GM12865 (cell line): Measurements from ENCODE around the gene PTH2.

Source experiments
- DNase-seq: peaks from one replicate; pipeline ENCODE4 v3.0.0; 2010; ENCODE audit warnings: low read depth
- H3K4me3 ChIP-seq: 2 replicates; pipeline ENCODE4 v1.5.1; 2011; ENCODE audit warnings: mild to moderate bottlenecking, low read depth, low read length, control low read depth
- CTCF ChIP-seq: IDR thresholded peaks from 2 replicates; pipeline ENCODE4 v1.5.1; 2011; ENCODE audit warnings: low read length, control low read depth, low read depth, inconsistent platforms; ENCODE audit not compliant: insufficient read depth; ENCODE audit errors: missing control alignments

PTH2 gene

GRCh38 chr19:49456326-49456725 lies 33.1 kb upstream of the PTH2 start:
- no peak for TF ChIP-seq CTCF
- DNase-seq = no peak

GRCh38 chr19:49455773-49456172 lies 32.5 kb upstream of the PTH2 start:
- no peak for TF ChIP-seq CTCF
- no peak for DNase-seq
- no peak overlapping the region for H3K4me3 ChIP-seq

More at GRCh38 chr19:49456326-49456725, 33.1 kb upstream of the PTH2 start:
- no peak overlapping the region for H3K4me3 ChIP-seq

DNA sequence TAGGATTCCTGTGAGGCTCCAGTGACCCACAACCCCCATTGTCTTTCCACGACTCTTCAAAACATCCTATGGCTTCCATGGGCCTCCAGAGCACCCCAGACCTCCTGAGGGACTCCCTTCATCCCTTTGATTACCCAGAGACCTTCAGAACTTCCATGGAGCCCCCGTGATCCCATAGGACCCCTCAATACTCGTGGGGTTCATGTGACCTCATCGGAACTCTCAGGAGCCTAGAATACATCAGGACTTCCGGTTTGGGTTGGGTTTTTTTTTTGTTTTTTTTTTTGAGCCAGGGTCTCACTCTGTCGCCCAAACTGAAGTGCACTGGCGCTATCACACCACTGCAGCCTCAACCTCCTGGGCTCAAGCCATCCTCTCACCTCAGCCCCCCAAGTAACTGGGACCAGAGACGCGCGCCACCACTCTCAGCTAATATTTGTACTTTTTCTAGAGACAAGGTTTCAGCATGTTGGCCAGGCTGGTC lies 30.6 kb upstream of the PTH2 start:
- peak; percentile 78 for DNase-seq
- H3K4me3 ChIP-seq = peak overlapping the region; percentile 94
- no peak for TF ChIP-seq CTCF

DNA sequence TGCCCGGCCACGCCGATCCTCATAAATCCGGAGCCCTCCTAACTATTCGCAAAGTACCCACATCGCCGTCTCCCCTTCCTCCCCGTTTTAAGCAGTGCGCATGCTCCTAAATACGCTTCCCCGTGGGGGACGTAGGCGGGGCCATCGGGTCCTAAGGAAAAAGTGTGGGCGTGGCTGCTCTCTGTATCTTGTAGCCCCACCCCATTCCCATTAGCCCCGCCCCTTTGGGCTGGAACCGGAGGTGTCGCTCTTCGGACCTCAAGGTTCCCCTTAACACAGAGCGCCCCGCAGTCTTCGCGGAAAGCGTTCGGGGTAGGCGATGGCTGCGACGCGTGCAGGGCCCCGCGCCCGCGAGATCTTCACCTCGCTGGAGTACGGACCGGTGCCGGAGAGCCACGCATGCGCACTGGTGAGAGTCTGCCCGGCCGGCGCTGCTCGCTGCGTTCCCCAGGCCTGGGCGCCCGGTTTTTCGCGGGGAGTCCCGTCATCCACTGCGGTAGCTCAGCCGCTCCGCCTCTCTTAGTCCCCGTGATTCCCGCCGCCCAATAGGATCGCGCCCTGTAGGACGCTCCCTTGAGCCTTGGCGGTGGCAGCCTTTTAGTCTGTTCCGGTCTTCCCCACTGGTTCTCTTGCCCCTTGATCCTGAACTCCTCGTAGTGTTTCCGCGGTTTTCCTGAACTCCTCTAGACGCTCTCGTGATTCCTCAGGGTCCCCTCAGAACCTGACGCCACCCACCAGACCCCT lies 29.9 kb upstream of the PTH2 start, which contains the start of gene ALDH16A1:
TSS of gene ALDH16A1 (plus strand) at position 213 of the 744 bp plus-strand sequence. CDS start at position 320, 107 bp downstream.
- DNase-seq = peak; percentile 99
- TF ChIP-seq CTCF = no peak
- peak within 1 kb of the TSS; percentile 94 for H3K4me3 ChIP-seq

DNA sequence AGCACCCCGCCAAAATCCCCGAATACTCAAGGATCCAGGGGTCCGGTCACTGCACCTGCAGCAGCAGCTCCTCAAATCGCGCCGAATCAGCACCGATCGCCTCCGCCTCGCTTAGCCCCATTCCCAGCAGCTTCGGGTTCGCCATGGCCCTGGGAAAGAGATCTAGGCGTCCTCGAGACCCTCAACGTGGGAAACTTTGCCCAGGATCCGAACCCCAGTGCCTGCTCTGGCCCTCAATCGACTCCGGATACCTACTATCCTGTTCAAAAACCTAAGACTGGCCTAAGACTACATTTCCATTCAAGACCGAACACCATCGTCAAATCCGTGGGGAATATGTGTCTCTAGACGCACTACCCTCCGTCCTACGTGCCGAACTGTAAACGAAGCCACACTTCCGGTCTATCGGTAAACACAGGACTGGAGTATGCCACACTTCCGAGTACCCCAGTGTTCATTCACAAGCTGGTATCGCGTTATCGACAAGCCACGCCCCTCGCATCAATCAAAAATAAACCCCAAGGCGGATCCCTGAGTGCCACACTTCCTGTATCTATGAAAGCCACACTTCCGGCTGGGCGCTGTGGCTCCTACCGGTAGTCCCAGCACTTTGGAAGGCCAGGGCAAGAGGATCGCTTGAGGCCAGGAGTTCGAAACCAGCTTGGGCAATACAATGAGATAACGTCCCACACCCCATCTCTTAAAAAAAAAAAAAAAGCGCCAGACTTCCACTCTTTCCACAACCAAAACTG lies 28.4 kb upstream of the PTH2 start, which contains the start of gene PIH1D1:
TSS of gene PIH1D1 (minus strand) at position 385 of the 752 bp plus-strand sequence. CDS start at position 145, 240 bp downstream.
- H3K4me3 ChIP-seq = peak within 1 kb of the TSS; percentile 94
- no peak for TF ChIP-seq CTCF
- DNase-seq = peak; percentile 99

- peak overlapping the region; percentile 69 for H3K4me3 ChIP-seq
- no peak for DNase-seq
- TF ChIP-seq CTCF = no peak
Observed at GRCh38 chr19:49450405-49450804, 27.2 kb upstream of the PTH2 start.
